AG10803 (cell line): ENCODE results near the gene PTPN21.

Experiments used
- DNase-seq: peaks from one replicate; pipeline ENCODE4 v3.0.0; 2010; ENCODE audit warnings: low read depth
- H3K4me3 ChIP-seq: 2 replicates; pipeline ENCODE4 v1.5.1; 2011; ENCODE audit warnings: mild to moderate bottlenecking, low read length, control low read depth
- TF ChIP-seq, protein P1 (sequence below): conservative IDR thresholded peaks from 2 replicates; pipeline ENCODE4 v1.5.1; 2011; ENCODE audit warnings: mild to moderate bottlenecking, low read length, control low read depth, inconsistent platforms

PTPN21 gene

GRCh38 chr14:88568196-88568595 is 13.4 kb upstream of the PTPN21 start:
- no peak for DNase-seq
- H3K4me3 ChIP-seq, result no peak overlapping the region
- TF ChIP-seq, protein P1, sequence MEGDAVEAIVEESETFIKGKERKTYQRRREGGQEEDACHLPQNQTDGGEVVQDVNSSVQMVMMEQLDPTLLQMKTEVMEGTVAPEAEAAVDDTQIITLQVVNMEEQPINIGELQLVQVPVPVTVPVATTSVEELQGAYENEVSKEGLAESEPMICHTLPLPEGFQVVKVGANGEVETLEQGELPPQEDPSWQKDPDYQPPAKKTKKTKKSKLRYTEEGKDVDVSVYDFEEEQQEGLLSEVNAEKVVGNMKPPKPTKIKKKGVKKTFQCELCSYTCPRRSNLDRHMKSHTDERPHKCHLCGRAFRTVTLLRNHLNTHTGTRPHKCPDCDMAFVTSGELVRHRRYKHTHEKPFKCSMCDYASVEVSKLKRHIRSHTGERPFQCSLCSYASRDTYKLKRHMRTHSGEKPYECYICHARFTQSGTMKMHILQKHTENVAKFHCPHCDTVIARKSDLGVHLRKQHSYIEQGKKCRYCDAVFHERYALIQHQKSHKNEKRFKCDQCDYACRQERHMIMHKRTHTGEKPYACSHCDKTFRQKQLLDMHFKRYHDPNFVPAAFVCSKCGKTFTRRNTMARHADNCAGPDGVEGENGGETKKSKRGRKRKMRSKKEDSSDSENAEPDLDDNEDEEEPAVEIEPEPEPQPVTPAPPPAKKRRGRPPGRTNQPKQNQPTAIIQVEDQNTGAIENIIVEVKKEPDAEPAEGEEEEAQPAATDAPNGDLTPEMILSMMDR, result no peak

GRCh38 chr14:88565427-88565826 is 10.6 kb upstream of the PTPN21 start:
- DNase-seq, result no peak
- H3K4me3 ChIP-seq, result no peak overlapping the region
- TF ChIP-seq, protein P1, result no peak

DNA sequence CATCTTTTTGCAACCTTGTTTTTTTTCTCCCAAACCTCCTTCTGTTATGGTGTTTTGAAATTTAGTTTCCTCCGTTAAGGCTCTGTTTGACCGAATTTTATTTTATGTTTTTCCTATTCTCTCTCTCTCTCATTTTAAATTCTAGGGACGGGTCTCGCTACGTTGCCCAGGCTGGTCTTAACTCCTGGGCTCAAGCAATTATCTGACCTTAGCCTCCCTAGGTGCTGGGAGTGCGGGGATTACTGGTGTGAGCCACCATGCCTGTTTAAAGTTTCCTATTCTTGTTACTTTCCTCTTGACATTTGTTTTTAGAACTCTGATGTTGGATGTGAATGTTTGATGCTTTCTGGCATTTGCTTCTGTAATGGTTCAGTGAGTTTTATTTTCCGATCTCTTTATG is 9.0 kb upstream of the PTPN21 start:
- TF ChIP-seq, protein P1, result no peak
- no peak for DNase-seq
- H3K4me3 ChIP-seq, result peak overlapping the region; percentile 87

DNA sequence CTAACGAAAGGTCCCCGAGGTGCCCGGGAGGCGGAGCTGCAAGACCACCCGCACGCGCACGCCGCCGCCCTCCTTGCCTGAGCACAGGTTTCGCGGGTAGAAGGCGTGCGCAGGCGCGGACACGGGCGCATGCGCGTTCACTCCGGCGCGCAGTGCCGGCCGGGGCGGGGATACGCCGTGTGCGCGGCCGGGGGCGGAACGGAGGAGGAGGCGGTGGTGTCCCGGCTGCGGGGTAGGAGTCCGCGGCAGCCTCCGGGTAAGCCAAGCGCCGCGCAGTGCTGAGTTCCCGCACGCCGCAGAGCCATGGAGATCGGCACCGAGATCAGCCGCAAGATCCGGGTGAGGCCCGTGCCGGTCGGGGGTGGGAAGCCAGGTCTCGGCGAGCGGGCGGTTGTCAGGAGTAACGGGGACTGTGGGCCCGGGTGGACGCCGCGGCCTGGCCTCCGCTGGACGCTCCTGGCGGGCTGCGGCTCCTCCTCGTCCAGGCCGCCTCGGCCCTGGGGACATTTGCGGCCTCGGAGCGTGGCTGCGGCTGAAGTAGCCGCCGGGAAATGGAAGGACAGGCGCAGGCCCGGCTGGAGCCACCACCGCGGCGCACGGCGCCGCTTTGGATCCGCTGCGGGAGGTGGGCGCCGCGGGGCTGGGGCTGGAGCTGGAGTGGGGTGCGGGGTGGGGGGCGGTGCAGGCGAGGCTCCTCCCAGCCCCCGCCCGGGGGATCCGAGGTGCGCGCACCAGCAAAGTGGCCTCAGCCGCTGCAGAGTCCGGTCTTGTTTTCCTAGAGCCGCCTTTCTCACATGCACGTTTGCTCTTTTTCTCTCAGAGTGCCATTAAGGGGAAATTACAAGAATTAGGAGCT is 8.3 kb upstream of the PTPN21 start, which contains the start of gene ZC3H14:
TSS of gene ZC3H14 (plus strand) at position 207 of the 856 bp plus-strand sequence. CDS start at position 304, 97 bp downstream.
- TF ChIP-seq, protein P1, result no peak
- H3K4me3 ChIP-seq, result peak within 1 kb of the TSS; percentile 87
- DNase-seq, result peak; percentile 80

DNA sequence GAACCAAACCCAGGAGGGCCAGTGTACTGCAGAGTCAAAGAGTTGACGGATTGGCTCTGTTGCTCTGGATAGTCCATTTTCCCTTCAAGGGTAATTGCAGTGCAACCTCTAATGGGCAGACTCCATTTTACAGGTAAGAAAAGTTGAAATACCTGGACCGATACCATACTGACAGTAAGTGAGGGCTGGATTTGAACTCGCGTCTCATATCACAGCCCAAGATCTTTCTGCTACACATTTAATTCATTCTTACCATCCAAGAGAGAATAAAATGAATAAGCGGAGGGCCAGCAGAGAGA is 7.7 kb upstream of the PTPN21 start:
- H3K4me3 ChIP-seq, result peak overlapping the region; percentile 87
- TF ChIP-seq, protein P1, result no peak
- DNase-seq, result no peak

- peak; percentile 76 for DNase-seq
- H3K4me3 ChIP-seq, result no peak overlapping the region
- TF ChIP-seq, protein P1, result peak; percentile 70
Observed at GRCh38 chr14:88559852-88560251, 5.0 kb upstream of the PTPN21 start.

DNA sequence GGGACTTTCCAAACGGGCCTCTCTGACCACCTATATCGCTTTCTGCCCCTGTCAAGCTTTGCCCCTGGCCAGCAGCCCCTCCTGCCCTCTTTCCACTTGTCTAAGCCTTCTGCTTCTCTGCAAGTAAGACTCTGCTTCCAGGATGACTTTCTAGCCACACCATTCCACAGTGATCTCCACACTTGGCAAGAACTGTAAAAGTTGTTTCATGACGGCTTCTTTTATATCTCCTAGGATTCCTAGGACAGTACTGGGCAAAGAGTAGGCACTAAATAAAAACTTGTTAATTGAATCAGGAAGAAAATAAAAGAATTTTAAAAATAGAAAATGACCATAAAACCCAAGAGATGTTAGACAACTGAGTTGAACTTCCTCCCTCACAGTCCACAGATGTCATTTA is 1.8 kb upstream of the PTPN21 start:
- no peak overlapping the region for H3K4me3 ChIP-seq
- TF ChIP-seq, protein P1, result no peak
- DNase-seq, result peak; percentile 40
